Subcutaneous abdominal adipose tissue (tissue), 5 donors: ENCODE data around the gene SLC22A23.

Source experiments
- H3K27ac ChIP-seq: one replicate; pipeline ENCODE4 v1.7.0; 2013; ENCODE audit warnings: low read depth, mild to moderate bottlenecking, inconsistent platforms, low read length, moderate library complexity
- H3K27me3 ChIP-seq, 5 donors: one replicate each; pipeline ENCODE4 v1.7.0; 2013; ENCODE audit warnings: low read length in 5 of 5, inconsistent platforms in 1 of 5; ENCODE audit not compliant: control insufficient read depth in 5 of 5, insufficient read depth in 4 of 5
- H3K36me3 ChIP-seq, 5 donors: one replicate each; pipeline ENCODE4 v1.7.0; 2013; ENCODE audit warnings: low read length in 5 of 5; ENCODE audit not compliant: control insufficient read depth in 5 of 5, insufficient read depth in 5 of 5
- H3K4me1 ChIP-seq, 5 donors: one replicate each; pipeline ENCODE4 v1.7.0; 2013; ENCODE audit warnings: low read length in 5 of 5, mild to moderate bottlenecking in 3 of 5, moderate library complexity in 1 of 5; ENCODE audit not compliant: control insufficient read depth in 5 of 5, insufficient read depth in 5 of 5
- H3K4me3 ChIP-seq, 5 donors: one replicate each; pipeline ENCODE4 v1.7.0; 2013; ENCODE audit warnings: low read length in 5 of 5, low read depth in 1 of 5
- H3K9ac ChIP-seq, 5 donors: one replicate each; pipeline ENCODE4 v1.7.0; 2013; ENCODE audit warnings: low read length in 5 of 5, mild to moderate bottlenecking in 4 of 5, moderate library complexity in 3 of 5
- H3K9me3 ChIP-seq, 5 donors: one replicate each; pipeline ENCODE4 v1.7.0; 2013; ENCODE audit warnings: low read length in 5 of 5; ENCODE audit not compliant: control insufficient read depth in 5 of 5
- donor health status: healthy.
- donor health status: healthy.
- donor health status: healthy.
- donor health status: healthy.
- donor health status: healthy.

SLC22A23 gene

GRCh38 chr6:3447005-3447404 is 9.8 kb downstream of the SLC22A23 start:
- no peak overlapping the region for H3K4me3 ChIP-seq
- no peak overlapping the region for H3K27ac ChIP-seq
- no peaks in the 10 kb centered on the region for H3K9me3 ChIP-seq
- H3K27me3 ChIP-seq: no peaks in the 10 kb centered on the region
- H3K36me3 ChIP-seq: no peaks in the 10 kb centered on the region
- peaks cover 7 to 37% (median 31%) of the 10 kb centered on the region in 5 donors for H3K4me1 ChIP-seq
- H3K9ac ChIP-seq: no peak overlapping the region

GRCh38 chr6:3446184-3446583 is 10.7 kb downstream of the SLC22A23 start:
- H3K27ac ChIP-seq: no peak overlapping the region
- no peak overlapping the region for H3K9ac ChIP-seq
- no peaks in the 10 kb centered on the region for H3K9me3 ChIP-seq

GRCh38 chr6:3444276-3445088 is 12.4 kb downstream of the SLC22A23 start:
- Histone ChIP-seq H3K4me1 (peaks cover 5 to 18% (median 15%) of the 10 kb centered on the region in 5 donors), H3K9ac (no peak overlapping the region), H3K27ac (no peak overlapping the region), H3K4me3 (no peak overlapping the region), H3K9me3 (no peaks in the 10 kb centered on the region), H3K27me3 (no peaks in the 10 kb centered on the region), H3K36me3 (peaks cover 0 to 4% (median 0%) of the 10 kb centered on the region in 5 donors)

More at GRCh38 chr6:3446184-3446583, 10.7 kb downstream of the SLC22A23 start:
- H3K36me3 ChIP-seq: peaks cover 0 to 4% (median 0%) of the 10 kb centered on the region in 5 donors
- H3K27me3 ChIP-seq: no peaks in the 10 kb centered on the region
- H3K4me3 ChIP-seq: no peak overlapping the region
- H3K4me1 ChIP-seq: peaks cover 7 to 29% (median 23%) of the 10 kb centered on the region in 5 donors

GRCh38 chr6:3443221-3443515 is 13.7 kb downstream of the SLC22A23 start:
- Histone ChIP-seq H3K9me3 (no peaks in the 10 kb centered on the region), H3K27me3 (no peaks in the 10 kb centered on the region), H3K27ac (no peak overlapping the region), H3K4me3 (peak overlapping the region in 1 of 5 donors; percentile 32), H3K4me1 (peaks cover 11 to 31% (median 28%) of the 10 kb centered on the region in 5 donors), H3K9ac (no peak overlapping the region), H3K36me3 (peaks cover 0 to 4% (median 0%) of the 10 kb centered on the region in 5 donors)

GRCh38 chr6:3442431-3443220 is 14.2 kb downstream of the SLC22A23 start:
- Histone ChIP-seq H3K9me3 (no peaks in the 10 kb centered on the region), H3K4me3 (no peak overlapping the region), H3K36me3 (peaks cover 0 to 4% (median 0%) of the 10 kb centered on the region in 5 donors), H3K27ac (no peak overlapping the region), H3K4me1 (peaks cover 14 to 35% (median 29%) of the 10 kb centered on the region in 5 donors), H3K9ac (no peak overlapping the region), H3K27me3 (no peaks in the 10 kb centered on the region)

GRCh38 chr6:3440911-3441310 is 15.9 kb downstream of the SLC22A23 start:
- H3K27me3 ChIP-seq: no peaks in the 10 kb centered on the region
- peaks cover 0 to 4% (median 0%) of the 10 kb centered on the region in 5 donors for H3K36me3 ChIP-seq
- H3K4me3 ChIP-seq: no peak overlapping the region
- H3K27ac ChIP-seq: no peak overlapping the region
- H3K9ac ChIP-seq: no peak overlapping the region
- H3K4me1 ChIP-seq: peaks cover 14 to 35% (median 25%) of the 10 kb centered on the region in 5 donors
- no peaks in the 10 kb centered on the region for H3K9me3 ChIP-seq

- Histone ChIP-seq H3K36me3 (peaks cover 0 to 4% (median 0%) of the 10 kb centered on the region in 5 donors), H3K9ac (no peak overlapping the region), H3K9me3 (no peaks in the 10 kb centered on the region), H3K4me3 (no peak overlapping the region), H3K4me1 (peaks cover 14 to 35% (median 25%) of the 10 kb centered on the region in 5 donors), H3K27me3 (no peaks in the 10 kb centered on the region), H3K27ac (no peak overlapping the region)
Observed at GRCh38 chr6:3439961-3440360, 16.9 kb downstream of the SLC22A23 start.

- H3K4me1 ChIP-seq: peaks cover 14 to 32% (median 22%) of the 10 kb centered on the region in 5 donors
- no peaks in the 10 kb centered on the region for H3K27me3 ChIP-seq
- H3K4me3 ChIP-seq: peak overlapping the region in 3 of 5 donors; percentile 4 to 32 (median 9)
- peak overlapping the region in 2 of 5 donors; percentile 21 to 77 for H3K9ac ChIP-seq
- peaks cover 0 to 4% (median 0%) of the 10 kb centered on the region in 5 donors for H3K36me3 ChIP-seq
- H3K9me3 ChIP-seq: no peaks in the 10 kb centered on the region
- H3K27ac ChIP-seq: peak overlapping the region; percentile 35
Observed at GRCh38 chr6:3438190-3439167, 18.4 kb downstream of the SLC22A23 start.

- H3K9ac ChIP-seq: no peak overlapping the region
- no peak overlapping the region for H3K27ac ChIP-seq
- H3K27me3 ChIP-seq: no peaks in the 10 kb centered on the region
- H3K4me3 ChIP-seq: no peak overlapping the region
- peaks cover 0 to 3% (median 0%) of the 10 kb centered on the region in 5 donors for H3K36me3 ChIP-seq
- H3K9me3 ChIP-seq: no peaks in the 10 kb centered on the region
- peaks cover 0 to 3% (median 2%) of the 10 kb centered on the region in 5 donors for H3K4me1 ChIP-seq
Observed at GRCh38 chr6:3433005-3433404, 23.8 kb downstream of the SLC22A23 start.
